SU-DHL-6 (cell line): ENCODE results near the gene LRCH3.

Experiments
- H2AFZ ChIP-seq: fragments of 200-600 bp; sonication (generic); 2 replicates; pipeline ENCODE4 v1.6.1; 2014; ENCODE audit warnings: low read depth, mild to moderate bottlenecking, moderate library complexity, mixed read lengths, antibody characterized with exemption, low read length; ENCODE audit not compliant: severe bottlenecking
- H3F3A ChIP-seq: fragments of 200-600 bp; shearing (Covaris generic); 2 replicates; pipeline ENCODE4 v1.6.0; 2016; ENCODE audit warnings: antibody characterized with exemption, mild to moderate bottlenecking; ENCODE audit not compliant: insufficient read depth
- H3K27ac ChIP-seq: fragments of 200-600 bp; sonication (generic); 2 replicates; pipeline ENCODE4 v1.5.1; 2016; ENCODE audit warnings: low read depth, mild to moderate bottlenecking, low read length, moderate library complexity, mixed read lengths
- H3K27me3 ChIP-seq: fragments of 200-600 bp; sonication (generic), shearing (Covaris generic); 2 replicates; pipeline ENCODE4 v1.6.0; 2014; ENCODE audit warnings: mild to moderate bottlenecking, low read length
- H3K36me3 ChIP-seq: fragments of 200-600 bp; sonication (generic); 2 replicates; pipeline ENCODE4 v1.6.1; 2014; ENCODE audit warnings: mild to moderate bottlenecking, low read length, mixed read lengths
- H3K4me2 ChIP-seq: fragments of 300-600, 200-600 bp; shearing (Covaris generic), sonication (generic); 2 replicates; pipeline ENCODE4 v1.6.0; 2014; ENCODE audit warnings: low read length, low read depth, mild to moderate bottlenecking; ENCODE audit not compliant: poor library complexity, severe bottlenecking
- H3K4me3 ChIP-seq: fragments of 200-600 bp; sonication (generic); 2 replicates; pipeline ENCODE4 v1.5.1; 2014; ENCODE audit warnings: antibody characterized with exemption, low read length, mild to moderate bottlenecking, mixed read lengths; ENCODE audit not compliant: insufficient read depth, poor library complexity, severe bottlenecking
- H3K79me2 ChIP-seq: fragments of 200-600 bp; sonication (generic); 2 replicates; pipeline ENCODE4 v1.6.1; 2014; ENCODE audit warnings: mild to moderate bottlenecking, low read length, moderate library complexity; ENCODE audit not compliant: insufficient read depth
- H3K9ac ChIP-seq: fragments of 200-600 bp; sonication (generic); 2 replicates; pipeline ENCODE4 v1.7.0; 2014; ENCODE audit warnings: mild to moderate bottlenecking, low read length
- H3K9me2 ChIP-seq: fragments of 200-600 bp; sonication (generic); replicated peaks from 2 replicates; pipeline ENCODE4 v1.6.1; 2014; ENCODE audit warnings: low read length; ENCODE audit not compliant: insufficient read depth
- H3K9me3 ChIP-seq: fragments of 200-600 bp; sonication (generic); 2 replicates; pipeline ENCODE4 v1.6.1; 2014; ENCODE audit warnings: low read length, mixed read lengths; ENCODE audit not compliant: insufficient read depth
- H4K20me1 ChIP-seq: fragments of 200-600 bp; sonication (generic); 2 replicates; pipeline ENCODE4 v1.6.1; 2014; ENCODE audit warnings: low read depth, mild to moderate bottlenecking, antibody characterized with exemption, low read length, moderate library complexity, mixed read lengths
- CTCF ChIP-seq: fragments of 200-600 bp; sonication (generic); IDR thresholded peaks from one replicate; pipeline ENCODE4 v1.5.1; 2017; ENCODE audit warnings: antibody characterized with exemption, mild to moderate bottlenecking, low read length, moderate library complexity; ENCODE audit not compliant: insufficient read depth, poor library complexity, severe bottlenecking
- EZH2phosphoT487 ChIP-seq: fragments of 200-600 bp; sonication (generic), shearing (Covaris generic); conservative IDR thresholded peaks from 2 replicates; pipeline ENCODE4 v1.6.1; 2018; ENCODE audit warnings: mild to moderate bottlenecking, antibody characterized with exemption, low read length, moderate library complexity, mixed read lengths

Gene LRCH3

DNA sequence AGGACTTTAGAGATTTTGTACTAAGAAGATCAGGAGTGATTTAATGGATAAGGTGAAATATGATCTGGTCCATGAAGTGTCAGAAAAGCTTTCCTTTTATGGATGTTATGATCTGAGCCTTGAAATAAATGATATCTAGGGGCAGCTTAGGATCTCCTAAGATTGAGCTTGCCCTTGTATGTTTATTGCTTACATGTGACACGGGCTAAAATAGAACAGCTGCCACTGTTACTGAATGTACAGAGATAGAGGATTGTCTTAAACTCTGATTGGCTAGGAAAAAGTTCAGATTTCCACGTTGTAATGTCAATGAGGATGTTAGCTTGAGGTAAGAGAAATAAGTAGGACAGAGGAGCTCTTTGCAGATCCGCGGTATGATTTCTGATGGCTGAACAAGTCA is 32.5 kb upstream of the LRCH3 start:
- TF ChIP-seq EZH2phosphoT487 (no peak), CTCF (no peak)
- Histone ChIP-seq H3K9ac (no peak overlapping the region), H4K20me1 (no peaks in the 10 kb centered on the region), H2AFZ (no peak overlapping the region), H3F3A (no peaks in the 10 kb centered on the region), H3K27me3 (no peaks in the 10 kb centered on the region), H3K9me3 (no peaks in the 10 kb centered on the region), H3K4me3 (no peak overlapping the region), H3K9me2 (no peaks in the 10 kb centered on the region), H3K27ac (no peak overlapping the region), H3K79me2 (no peaks in the 10 kb centered on the region; the same call in 1 of the 2 replicates), H3K36me3 (peaks cover 10% of the 10 kb centered on the region; the same call in 1 of the 2 replicates), H3K4me2 (no peak overlapping the region)

- H2AFZ ChIP-seq, result no peak overlapping the region
- H3K9me2 ChIP-seq, result no peaks in the 10 kb centered on the region
- H3F3A ChIP-seq, result no peaks in the 10 kb centered on the region
- peaks cover 10% of the 10 kb centered on the region; the same call in 1 of the 2 replicates for H3K36me3 ChIP-seq
- H3K4me2 ChIP-seq, result no peak overlapping the region
- H3K27ac ChIP-seq, result no peak overlapping the region
- no peak overlapping the region for H3K9ac ChIP-seq
- no peaks in the 10 kb centered on the region for H4K20me1 ChIP-seq
- no peak for TF ChIP-seq CTCF
- no peak for TF ChIP-seq EZH2phosphoT487
- no peaks in the 10 kb centered on the region for H3K27me3 ChIP-seq
- H3K79me2 ChIP-seq, result no peaks in the 10 kb centered on the region
- no peak overlapping the region for H3K4me3 ChIP-seq
- no peaks in the 10 kb centered on the region for H3K9me3 ChIP-seq
Observed at GRCh38 chr3:197761784-197762183, 29.3 kb upstream of the LRCH3 start.

DNA sequence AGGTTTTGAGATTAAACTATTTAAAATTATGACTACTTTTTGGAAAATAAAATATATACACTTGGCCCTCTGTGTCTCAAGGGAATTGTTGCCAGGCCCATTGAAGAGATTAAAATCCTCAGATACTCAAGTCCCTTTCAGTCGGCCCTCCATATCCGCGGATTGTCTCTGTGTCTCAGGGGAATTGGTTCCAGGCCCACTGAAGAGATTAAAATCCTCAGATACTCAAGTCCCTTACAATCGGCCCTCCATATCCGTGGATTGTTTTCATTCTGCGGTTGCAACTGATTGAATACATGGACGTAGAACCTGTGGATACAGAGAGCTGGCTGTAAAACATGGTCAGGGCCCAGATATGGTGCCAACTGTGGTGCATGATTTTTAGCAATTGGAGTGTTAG is 15.7 kb upstream of the LRCH3 start:
- Histone ChIP-seq H3K36me3 (peaks cover 4% of the 10 kb centered on the region; the same call in 1 of the 2 replicates), H3K79me2 (no peaks in the 10 kb centered on the region), H3K27me3 (no peaks in the 10 kb centered on the region), H3K4me3 (no peak overlapping the region), H3K4me2 (no peak overlapping the region), H3K27ac (no peak overlapping the region), H3K9me3 (no peaks in the 10 kb centered on the region), H3F3A (0 out of 2 replicates have a peak, but pooled peaks cover 3% of the 10 kb centered on the region), H3K9me2 (no peaks in the 10 kb centered on the region), H4K20me1 (no peaks in the 10 kb centered on the region), H3K9ac (no peak overlapping the region), H2AFZ (no peak overlapping the region)
- TF ChIP-seq CTCF, result no peak
- TF ChIP-seq EZH2phosphoT487, result no peak
